ENCODE results near the gene ARMC7.
"Not testable (repeated sequence)": the region's sequence is repeated elsewhere in the genome, so short reads cannot be mapped to it uniquely, and the experiment has no call there.

- not testable (repeated sequence) for TF ChIP-seq CTCF (optimal IDR thresholded peaks at IDR 0.05 in 1 of 3, IDR thresholded peaks at IDR 0.05 in 1 of 3, conservative IDR thresholded peaks at IDR 0.05 in 1 of 3; ENCODE audit: extremely low read depth in 1 of 3, insufficient read depth in 2 of 3, low read length in 3 of 3); EZH2 (IDR thresholded peaks at IDR 0.05; ENCODE audit: low read length)
Observed at GRCh38 chr17:75072909-75073308, 36.9 kb upstream of the ARMC7 start.
